ENCODE data around the gene ZNF394.
"Not testable (repeated sequence)": the region's sequence is repeated elsewhere in the genome, so short reads cannot be mapped to it uniquely, and the experiment has no call there.

The ZNF394 gene

DNA sequence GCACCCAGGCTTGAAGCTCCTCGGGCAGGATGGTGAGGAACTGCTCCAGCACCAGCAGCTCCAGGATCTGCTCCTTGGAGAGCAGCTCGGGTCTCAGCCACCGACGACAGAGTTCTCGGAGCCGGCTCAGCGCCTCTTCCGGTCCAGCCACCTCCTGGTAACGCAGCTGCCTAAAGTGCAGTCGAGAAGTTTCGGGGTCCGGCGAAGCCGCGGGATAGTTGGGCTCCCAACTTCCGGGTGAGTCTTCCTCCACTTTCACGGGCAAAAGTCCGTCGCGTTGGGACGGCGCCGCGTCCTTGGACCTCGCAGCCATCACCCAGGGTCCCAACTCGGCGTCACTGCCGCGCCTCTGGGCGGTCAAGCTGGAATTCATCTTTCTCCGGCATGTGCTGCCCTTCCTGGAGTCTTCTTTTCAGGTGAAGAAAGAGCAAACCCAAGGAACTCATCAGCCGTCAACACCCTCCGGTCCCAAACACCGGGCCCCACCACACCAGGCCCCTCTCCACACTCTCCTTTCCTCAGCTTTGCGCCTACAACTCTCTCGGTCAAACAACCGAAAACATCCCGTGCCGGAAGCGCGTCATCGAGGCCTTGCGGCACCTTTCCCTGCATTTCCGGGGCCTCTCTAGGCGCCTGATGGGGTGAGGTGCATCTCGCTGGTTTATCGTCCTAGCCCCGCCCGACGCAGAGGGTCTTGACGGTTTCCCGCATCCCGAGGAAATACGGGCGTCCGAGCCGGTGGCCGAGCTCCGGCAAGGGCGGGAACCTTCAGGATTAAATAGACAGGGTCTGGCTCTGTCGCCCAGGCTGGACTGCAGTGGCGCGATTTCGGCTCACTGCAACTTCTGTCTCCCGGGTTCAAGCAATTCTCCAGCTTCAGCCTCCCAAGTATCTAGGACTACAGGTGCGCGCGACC, at the start of gene ZNF394:
ZNF394 (minus strand) TSS at position 561 of the 916 bp plus-strand sequence; CDS start at position 373, 188 bp downstream.
- DNase-seq = peak; percentile 95

DNA sequence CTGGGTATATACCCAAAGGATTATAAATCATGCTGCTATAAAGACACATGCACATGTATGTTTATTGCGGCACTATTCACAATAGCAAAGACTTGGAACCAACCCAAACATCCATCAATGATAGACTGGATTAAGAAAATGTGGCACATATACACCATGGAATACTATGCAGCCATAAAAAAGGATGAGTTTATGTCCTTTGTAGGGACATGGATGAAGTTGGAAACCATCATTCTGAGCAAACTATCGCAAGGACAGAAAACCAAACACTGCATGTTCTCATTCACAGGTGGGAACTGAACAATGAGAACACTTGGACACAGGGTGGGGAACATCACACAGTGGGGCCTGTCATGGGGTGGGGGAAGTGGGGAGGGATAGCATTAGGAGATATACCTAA, 49.5 kb upstream of the ZNF394 start:
- not testable (repeated sequence) for DNase-seq

DNA sequence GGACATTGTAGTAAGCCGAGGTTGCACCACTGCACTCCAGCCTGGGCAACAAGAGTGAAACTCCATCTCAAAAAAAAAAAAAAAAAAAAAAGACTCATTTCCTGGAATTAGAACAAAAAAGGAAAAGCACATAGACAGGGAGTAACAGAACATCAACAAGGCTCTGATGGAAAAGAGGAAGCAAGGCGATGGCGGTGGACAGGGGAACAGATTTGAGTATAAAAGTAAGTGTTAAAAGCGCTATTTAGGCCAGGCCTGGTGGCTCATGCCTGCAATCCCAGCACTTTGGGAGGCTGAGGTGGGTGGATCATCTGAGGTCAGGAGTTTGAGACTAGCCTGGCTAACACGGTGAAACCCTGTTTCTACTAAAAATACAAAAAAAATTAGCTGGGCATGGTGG, 45.2 kb upstream of the ZNF394 start:
- DNase-seq = not testable (repeated sequence)

DNA sequence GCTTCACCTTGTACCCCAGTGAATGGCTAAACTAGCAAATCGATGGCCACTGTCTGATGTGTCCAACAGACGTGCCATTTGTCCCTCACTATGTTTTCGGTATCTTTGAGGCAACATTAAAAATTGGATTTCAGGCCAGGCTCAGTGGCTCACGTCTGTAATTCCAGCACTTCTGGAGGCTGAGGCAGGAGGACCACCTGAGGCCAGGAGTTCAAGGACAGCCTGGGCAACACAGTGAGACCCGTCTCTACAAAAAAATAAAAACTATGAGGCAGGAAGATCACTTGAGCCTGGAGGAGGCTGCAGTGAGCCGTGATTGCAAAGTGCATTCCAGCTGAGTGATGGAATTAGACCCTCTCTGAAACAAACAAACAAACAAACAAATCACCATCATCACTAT, 43.8 kb upstream of the ZNF394 start:
- DNase-seq = no peak

DNA sequence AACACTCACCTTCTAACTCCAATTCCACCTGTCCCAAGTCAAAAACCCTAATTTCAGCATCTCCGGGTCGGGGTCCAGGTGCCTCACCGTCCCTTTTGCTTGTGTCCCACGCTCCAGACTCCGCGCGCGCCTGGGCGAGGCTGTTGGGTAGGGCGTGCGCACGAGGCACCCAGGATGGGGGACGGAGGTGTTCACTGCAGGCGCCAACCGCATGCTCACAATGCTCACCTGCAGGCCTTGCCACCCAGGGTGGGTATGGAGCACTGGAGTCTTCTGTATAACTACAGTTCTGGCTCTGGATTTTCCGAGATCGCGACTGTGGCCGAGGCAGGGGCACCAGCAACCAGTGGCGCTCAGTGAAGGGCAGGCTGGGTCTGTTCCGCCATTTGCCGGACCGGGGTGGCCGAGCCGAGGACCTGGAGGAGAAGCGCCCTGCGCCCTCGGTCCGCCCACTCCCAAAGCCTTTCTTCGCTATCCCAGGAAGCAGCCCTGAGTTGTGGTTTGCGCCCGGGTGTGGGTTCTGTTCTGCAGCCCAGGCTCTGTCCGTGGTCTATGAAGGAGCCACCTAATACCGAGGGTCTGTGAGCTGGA, 43.1 kb upstream of the ZNF394 start:
- DNase-seq = no peak

DNA sequence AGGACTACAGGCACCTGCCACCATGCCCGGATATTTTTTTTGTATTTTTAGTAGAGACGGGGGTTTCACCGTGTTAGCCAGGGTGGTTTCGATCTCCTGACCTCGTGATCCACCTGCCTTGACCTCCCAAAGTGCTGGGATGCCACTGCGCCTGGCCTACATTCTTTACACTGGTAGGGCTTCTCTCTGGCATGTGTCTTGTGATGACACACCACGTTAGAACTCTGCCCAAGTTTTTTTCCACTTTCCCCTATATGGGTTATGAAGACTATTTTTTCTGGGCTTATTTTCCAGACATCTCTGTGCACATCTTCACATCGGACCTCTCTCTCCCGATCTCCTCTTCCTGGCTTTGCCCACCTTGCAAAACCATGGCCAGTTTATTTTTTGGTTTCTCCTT, 41.1 kb upstream of the ZNF394 start:
- DNase-seq = no peak

DNA sequence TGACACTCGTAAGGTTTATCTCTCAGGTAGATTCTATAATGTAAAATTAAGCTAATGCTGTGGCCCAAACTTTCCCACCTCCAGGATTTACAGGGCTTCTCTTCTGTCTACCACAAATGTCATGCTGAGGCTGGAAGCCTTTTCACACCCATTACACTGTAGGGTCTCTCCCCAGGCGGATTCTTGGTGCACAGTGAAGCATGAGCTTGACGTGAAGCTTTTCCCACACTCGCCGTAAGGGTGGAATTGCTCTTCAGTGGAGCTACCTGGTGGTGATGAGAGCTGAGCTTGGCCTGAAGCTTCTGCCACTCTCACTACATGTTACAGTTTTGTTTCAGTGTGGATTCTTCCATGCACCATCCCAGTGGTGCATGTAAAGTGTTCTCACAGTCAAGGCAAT, 40.5 kb upstream of the ZNF394 start:
- no peak for DNase-seq

DNA sequence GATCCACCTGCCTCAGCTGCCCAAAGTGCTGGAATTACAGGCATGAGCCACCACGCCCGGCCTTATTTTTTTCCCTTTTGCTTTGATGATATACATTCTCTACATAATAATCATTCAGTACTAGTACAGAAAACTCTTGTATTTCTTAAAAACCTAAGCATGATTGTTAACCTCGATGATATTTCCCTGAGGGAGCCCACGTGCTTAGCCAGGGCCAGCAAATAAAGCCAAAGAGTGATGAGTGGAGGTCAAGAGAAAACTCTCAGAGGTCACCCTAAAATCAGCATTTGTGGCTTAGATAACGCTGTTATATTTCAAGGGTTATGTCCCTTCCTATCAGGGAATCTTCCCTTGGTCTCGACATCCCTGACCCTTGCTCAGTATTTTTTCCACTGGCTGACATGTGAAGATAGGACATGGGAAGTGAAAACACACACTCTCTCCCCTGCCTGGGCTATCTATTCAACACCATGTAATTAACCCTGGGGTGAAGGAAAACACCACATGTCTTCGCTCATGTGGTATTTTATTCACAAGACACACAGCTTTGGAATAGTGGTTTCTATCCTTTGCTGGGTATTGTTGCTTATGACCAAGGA, 39.2 kb upstream of the ZNF394 start:
- no peak for DNase-seq

DNA sequence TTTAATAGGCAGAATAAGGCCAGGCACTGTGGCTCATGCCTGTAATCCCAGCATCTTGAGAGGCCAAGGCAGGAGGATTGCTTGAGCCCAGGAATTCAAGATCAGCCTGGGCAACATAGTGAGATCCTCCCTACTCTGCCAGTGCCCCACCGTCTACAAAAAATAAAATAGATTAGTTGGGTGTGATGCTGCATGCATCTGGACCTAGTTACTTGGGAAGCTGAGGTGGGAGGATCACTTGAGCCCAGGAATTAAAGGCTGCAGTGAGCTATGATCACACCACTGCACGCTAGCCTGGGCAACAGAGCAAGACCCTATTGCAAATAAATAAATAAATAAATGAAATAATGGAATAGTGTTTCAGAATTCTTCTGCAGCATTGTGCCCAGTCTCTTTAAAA, 35.6 kb upstream of the ZNF394 start:
- DNase-seq = no peak

DNA sequence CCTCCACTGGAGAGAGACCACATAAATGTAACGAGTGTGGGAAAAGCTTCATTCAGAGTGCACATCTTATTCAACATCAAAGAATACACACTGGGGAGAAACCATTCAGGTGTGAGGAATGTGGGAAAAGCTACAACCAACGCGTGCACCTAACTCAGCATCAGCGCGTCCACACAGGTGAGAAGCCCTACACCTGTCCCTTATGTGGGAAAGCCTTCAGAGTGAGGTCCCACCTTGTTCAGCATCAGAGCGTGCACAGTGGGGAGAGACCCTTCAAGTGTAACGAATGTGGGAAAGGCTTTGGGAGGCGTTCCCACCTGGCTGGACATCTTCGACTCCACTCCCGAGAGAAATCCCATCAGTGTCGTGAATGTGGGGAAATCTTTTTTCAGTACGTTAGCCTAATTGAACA, 31.3 kb upstream of the ZNF394 start:
- no peak for DNase-seq

DNA sequence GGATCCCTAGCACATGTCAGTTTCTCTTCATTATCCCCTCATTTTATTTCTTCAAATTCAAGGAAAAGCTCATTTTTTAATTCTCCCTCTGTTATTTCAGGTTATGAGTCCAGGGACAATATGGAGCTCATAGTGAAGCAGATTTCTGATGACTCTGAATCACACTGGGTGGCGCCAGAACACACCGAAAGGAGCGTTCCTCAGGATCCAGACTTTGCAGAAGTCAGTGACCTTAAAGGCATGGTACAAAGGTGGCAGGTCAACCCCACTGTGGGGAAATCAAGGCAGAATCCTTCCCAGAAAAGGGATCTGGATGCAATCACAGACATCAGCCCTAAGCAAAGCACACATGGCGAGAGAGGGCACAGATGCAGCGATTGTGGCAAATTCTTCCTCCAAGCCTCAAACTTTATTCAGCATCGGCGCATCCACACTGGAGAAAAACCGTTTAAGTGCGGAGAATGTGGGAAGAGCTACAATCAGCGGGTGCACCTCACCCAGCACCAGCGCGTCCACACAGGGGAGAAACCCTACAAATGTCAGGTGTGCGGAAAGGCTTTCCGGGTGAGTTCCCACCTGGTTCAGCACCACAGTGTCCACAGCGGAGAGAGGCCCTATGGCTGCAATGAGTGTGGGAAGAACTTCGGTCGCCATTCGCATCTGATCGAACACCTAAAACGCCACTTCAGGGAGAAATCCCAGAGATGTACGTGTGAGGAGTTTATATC, 25.8 kb upstream of the ZNF394 start:
- no peak for DNase-seq

DNA sequence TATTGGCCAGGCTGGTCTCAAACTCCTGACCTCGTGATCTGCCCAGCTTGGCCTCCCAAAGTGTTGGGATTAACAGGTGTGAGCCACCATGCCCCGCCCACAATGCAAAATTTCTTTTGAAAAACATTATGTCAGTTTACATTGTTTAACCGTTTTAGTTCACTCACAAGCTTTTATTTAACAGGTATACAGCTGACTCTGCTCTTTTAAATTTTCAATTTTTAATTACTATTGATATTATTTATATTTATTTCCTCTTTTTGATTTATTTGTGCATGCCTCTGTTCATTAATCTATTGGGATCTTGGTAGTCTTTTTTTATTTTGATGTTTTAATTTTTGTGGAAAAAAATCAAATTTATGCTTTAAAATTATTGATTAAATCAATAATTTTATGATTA, 21.3 kb upstream of the ZNF394 start:
- no peak for DNase-seq

DNA sequence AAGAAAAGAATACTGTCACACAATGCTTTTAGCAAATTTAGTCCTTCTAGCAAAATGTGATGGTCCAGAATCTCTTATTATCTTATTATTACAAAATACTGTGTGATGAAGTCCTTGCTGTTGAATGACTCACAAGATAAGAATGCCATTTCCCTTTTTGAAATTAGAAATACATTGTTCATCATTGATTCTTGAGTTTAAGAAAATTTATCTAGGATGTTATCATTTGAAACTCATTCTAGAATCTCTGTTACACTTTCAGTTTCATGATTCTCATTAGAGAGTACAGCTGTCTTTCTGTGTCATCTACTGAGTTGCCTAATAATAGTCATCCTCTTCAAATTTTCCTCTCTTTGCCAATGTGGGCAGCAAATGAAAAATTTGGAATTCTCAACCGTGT, 14.0 kb upstream of the ZNF394 start:
- no peak for DNase-seq

DNA sequence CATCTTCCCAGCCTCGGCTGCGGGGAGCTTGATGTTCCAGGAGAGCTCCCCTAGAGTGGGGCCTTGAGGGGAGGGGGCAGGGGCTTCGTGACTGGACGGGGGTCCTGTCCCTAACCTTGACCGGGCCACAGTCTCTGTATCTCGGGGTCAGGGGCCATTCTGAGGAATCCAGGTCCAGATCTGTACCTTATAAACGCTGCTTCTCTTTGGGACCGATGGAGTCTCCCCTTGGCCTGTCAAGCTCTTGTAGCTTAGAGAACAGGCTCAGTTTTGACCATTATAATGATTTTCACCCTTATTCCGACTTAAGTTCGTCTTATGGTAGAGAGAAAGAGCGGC, 5.2 kb upstream of the ZNF394 start:
- no peak for DNase-seq

DNA sequence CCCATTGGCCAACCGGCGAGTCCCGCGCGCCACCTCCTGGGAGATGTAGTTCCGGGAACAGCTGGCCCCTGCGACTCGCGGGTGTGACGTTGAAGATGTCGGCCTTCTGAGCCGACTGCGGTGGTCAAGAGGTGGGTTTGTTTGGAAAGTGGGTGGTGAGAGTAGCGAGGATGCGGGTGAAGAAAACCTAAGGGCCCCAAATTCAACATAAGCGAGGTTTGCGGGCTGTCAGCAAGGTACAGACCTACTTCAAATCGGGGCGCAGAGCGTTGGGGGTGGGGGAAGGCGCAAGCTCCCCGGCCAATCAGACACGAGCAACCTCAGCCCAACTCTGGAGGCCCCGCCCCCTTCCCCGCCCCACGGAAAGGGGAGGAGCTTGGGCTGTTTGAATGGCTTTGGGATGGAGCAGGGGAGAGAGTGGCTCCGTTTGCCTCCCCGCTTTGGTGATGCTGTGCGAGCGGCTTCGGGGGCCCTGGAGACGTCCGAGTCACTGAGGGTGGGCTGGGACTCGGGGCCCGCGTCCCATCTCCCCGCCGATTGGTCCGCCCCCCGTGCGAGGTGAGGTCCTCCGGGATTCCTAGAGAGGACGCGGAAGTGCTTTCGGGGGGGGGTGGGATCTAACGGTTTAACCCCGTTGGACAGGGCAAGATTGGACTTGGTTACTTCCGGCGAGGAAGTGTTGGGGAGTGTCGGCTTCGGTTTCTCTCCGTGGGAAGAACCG, 4.7 kb upstream of the ZNF394 start, which contains the start of gene ZKSCAN5:
ZKSCAN5 (plus strand) TSS at position 60 of the 721 bp plus-strand sequence. CDS start 1,383 bp downstream, outside the sequence.
- DNase-seq = peak; percentile 97

DNA sequence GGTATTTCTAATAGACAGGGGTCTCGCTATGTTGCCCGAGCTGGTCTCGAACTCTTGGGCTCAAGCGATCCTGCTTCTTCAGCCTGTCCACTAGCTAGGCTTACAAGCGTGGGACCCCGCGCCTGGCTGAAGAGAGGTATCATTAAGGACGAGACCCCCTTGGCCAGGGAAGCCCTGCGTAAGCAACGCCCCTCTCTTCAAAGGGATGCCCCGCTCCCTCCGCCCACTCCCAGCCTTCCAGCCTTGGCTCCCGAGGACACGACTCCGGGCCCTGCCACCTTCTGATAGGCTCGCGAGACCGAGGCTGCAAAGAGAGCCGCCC, 4.2 kb upstream of the ZNF394 start:
- peak; percentile 100 for DNase-seq

DNA sequence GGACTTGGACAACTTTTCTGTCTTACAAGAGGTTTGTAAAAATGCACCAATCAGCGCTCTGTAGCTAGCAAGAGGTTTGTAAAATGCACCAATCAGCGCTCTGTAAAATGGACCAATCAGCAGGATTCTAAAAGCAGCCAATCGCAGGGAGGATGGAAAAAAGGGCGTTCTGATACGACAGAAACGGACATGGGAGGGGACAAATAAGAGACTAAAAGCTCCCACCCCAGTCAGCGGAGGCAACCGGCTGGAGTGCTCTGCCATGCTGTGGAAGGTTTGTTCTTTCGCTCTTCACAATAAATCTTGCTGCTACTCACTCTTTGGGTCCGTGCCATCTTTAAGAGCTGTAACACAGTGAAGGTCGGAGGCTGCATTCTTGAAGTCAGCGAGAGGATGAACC, 1.2 kb upstream of the ZNF394 start:
- DNase-seq = not testable (repeated sequence)

DNA sequence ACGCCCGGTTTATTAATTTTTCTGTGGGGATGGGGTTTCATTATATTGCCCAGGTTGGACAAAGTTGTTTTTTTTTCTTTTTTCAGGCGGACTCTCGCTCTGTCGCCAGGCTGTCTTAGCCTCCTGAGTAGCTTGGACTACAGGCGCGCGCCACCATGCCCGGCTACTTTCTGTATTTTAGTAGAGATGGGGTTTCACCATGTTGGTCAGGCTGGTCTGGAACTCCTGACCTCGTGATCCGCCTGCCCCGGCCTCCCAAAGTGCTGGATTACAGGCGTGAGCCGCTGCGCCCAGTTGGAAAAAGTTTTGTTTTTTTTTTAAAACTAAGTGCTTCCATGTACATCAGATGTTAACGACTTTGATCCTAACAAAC, 542 bp upstream of the ZNF394 start:
- DNase-seq = no peak

DNA sequence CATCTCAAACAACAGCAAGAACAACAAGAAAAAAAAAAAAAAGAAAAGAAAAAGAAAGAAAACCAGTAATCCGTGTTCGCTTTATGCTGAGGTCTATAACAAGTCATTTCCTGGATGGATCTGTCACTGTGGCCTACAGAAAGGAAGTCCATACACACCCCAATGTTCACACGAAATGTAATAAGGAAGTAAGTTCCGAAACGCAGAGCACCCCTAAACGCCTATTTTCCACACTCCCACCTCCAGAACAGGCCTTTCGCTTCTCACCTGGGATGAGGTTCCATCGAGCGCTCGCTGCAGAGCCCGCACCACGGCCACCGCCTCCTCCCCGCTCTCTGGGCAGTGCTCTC, 735 bp downstream of the ZNF394 start:
- DNase-seq = no peak

DNA sequence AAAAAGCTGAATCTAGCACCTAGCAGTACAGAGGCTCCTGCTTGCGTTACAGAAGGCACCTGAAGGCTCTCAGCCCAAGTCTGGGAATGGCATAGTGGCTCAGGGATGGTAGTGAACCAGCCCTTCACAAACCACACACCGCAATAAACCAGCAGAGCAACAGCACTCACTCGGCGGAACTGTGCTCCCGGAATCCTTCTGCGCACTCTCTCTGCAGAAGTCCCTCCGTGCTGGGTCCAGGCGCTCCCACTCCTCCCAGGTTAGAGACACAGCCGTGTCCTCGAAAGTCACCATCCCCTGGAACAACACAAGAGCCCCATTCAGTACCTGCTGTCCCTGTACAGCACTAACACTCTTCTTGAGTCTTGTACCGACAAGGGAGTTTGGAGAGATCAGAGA, 1.5 kb downstream of the ZNF394 start:
- DNase-seq = no peak

DNA sequence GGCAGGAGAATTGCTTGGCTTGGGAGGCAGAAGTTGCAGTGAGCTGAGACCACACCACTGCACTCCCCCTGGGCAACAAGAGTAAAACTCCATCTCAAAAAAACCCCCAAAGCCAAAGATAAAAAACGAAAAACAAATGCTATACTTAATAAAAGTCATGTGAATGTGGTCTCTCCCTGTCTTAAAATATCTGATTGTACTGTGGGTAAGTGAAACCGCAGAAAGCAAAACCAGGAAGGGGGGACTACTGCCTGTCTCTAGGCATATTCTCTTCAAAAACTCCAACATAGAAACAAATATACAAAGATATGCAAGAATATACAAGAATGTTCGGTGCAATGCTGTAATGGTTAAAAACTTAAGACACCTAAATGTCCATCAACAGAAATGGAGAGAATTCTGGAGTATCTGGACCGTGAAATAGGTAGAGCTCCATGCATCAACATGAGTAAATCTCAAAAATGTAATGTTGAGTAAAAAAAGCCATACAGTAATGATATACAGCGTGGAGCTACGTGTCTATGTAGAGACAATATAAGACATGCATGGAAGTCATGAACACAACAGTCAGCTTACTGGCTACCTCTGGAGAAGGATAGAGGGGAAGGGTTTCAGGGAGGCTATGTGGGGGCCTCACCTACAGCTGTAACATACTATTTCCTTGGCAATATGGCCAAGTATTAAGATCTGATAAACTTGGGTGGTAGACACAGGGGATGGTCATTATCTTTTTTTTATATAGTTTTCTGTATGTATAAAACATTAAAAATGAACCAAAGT, 2.1 kb downstream of the ZNF394 start:
- DNase-seq = no peak

DNA sequence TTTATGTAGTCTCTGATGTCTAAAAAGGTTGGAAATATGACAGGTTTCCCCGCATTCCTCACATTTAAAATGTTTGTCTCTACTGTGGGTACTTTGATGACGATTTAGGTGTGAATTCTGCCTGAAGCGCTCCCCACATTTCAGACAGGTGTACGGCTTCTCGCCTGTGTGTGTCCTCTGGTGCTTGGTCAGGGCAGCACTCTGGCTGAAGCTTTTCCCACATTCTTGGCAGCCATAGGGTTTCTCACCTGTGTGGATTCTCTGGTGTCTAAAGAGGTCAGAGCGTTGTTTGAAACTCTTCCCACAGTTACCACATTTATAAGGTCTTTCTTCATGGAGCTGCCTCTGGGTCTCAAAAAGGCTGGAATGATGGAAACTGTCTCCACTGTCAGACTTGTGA, 6.3 kb downstream of the ZNF394 start:
- DNase-seq = no peak

Data from islet precursor cell (in vitro differentiated cells).